GM23248 (cell line): Measurements from ENCODE around the gene LRRC1.

Source experiments
- EZH2 ChIP-seq: fragments of 200-600 bp; sonication (generic); IDR thresholded peaks from 2 replicates; pipeline ENCODE4 v1.6.1; 2018; ENCODE audit warnings: antibody characterized with exemption, mild to moderate bottlenecking; ENCODE audit not compliant: insufficient read depth, poor library complexity, severe bottlenecking
- EZH2phosphoT487 ChIP-seq: fragments of 200-600 bp; sonication (generic); IDR thresholded peaks from 2 replicates; pipeline ENCODE4 v1.6.1; 2018; ENCODE audit warnings: antibody characterized with exemption, moderate library complexity, mild to moderate bottlenecking, low read depth; ENCODE audit not compliant: insufficient read depth

GRCh38 chr6:53837865-53838769 is 43.3 kb downstream of the LRRC1 start:
- TF ChIP-seq EZH2 (no peak), EZH2phosphoT487 (no peak)
